ENCODE measurements around the gene MYH11.

The MYH11 gene

DNA sequence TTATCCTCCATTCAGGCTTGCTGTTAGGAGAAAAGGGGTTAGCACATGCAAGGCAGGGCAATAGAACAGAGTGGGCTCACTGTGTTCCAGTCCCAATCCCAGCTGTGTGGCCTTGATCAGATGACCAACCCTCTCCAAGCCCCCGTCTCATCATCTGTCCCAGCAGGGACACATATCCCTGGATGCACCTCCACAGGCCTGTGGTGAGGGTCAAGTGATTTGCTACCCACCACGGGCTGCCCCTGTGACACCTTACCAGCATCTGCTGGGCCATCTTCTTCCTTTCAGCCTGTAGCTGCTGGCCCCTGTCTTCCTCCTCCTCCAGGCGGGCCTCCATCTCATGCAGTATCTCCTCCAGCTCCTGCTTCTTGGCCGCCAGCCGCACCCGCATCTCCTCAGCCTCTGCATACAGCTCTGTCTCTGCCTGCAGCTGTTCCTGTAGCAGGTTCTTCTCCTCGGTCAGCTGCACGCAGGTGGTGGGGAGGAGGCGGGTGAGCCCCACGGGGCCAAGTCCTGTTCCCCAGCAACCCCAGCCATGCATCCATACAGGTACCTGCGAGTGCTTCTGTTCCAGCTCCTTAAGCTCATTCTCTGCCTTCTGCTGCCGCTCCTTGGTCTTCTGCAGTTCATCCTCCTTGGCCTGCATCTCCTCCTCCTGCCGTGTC lies 115.5 kb downstream of the MYH11 start:
- Histone ChIP-seq H3K4me3 (ENCODE audit: low read depth in 1 of 2, low read length in 1 of 2) (no peak overlapping the region), H3K27ac (no peak overlapping the region), H3K4me1 (ENCODE audit: control insufficient read depth in 1 of 2, insufficient read depth in 1 of 2, low read depth in 1 of 2, low read length in 1 of 2) (no peaks in the 10 kb centered on the region), H3K9me3 (no peaks in the 10 kb centered on the region), H3K36me3 (peaks cover 38% of the 10 kb centered on the region), H3K27me3 (no peaks in the 10 kb centered on the region)
- no peak for TF ChIP-seq CTCF (IDR thresholded peaks at IDR 0.05)

DNA sequence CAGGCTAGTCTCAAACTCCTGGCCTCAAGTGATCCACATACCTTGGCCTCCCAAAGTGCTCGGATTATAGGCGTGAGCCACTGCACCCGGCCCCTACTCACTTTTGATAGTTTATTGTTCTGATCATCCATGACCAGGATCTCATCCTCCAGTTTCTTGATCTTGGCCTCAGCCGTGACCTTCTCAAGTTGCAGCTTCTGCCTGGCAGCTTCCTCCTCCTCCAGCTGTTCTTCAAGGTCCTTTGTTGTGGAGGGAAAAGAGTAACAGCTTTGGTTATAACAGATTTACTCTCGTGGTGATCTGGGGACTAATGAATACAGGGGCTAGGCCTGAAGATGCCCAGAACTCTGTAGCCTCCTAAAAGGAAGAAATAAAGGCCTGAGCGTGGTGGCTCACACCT lies 116.9 kb downstream of the MYH11 start:
- no peaks in the 10 kb centered on the region for H3K27me3 ChIP-seq
- H3K9me3 ChIP-seq, result no peaks in the 10 kb centered on the region
- no peak overlapping the region for H3K27ac ChIP-seq
- no peak for TF ChIP-seq CTCF (IDR thresholded peaks at IDR 0.05)
- H3K4me3 ChIP-seq (ENCODE audit: low read depth in 1 of 2, low read length in 1 of 2), result no peak overlapping the region
- peaks cover 52% of the 10 kb centered on the region for H3K36me3 ChIP-seq
- no peaks in the 10 kb centered on the region for H3K4me1 ChIP-seq (ENCODE audit: control insufficient read depth in 1 of 2, insufficient read depth in 1 of 2, low read depth in 1 of 2, low read length in 1 of 2)

GRCh38 chr16:15739464-15739863 lies 117.4 kb downstream of the MYH11 start:
- Histone ChIP-seq H3K4me1 (ENCODE audit: control insufficient read depth in 1 of 2, insufficient read depth in 1 of 2, low read depth in 1 of 2, low read length in 1 of 2) (no peaks in the 10 kb centered on the region), H3K27me3 (no peaks in the 10 kb centered on the region), H3K9me3 (no peaks in the 10 kb centered on the region), H3K4me3 (ENCODE audit: low read depth in 1 of 2, low read length in 1 of 2) (no peak overlapping the region), H3K27ac (no peak overlapping the region), H3K36me3 (peaks cover 57% of the 10 kb centered on the region)
- no peak for TF ChIP-seq CTCF (IDR thresholded peaks at IDR 0.05)

DNA sequence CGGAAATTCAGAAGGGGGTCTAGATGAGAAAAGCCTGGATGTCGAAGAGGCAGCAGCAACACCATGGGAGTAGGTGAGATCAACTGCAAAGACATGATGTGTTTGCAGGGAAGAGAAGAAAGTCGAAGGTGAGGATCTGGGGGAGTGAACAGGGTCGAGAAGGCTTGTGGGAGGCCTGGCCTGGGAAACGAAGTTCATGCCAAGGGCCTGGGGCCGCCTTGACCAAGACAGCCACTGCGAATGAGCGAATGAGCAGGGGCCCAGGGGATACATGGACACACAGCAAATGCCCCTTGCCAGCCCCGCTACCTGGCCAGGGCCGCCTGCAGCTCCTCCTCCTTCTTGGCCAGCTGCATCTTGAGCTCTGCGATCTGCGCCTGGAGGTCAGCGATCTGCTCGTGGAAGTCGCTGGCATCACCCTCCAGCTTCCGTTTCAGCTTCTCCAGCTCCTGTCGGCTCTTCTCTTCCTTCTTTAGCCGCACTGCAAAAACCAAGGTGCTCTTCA lies 119.6 kb downstream of the MYH11 start:
- no peak overlapping the region for H3K27ac ChIP-seq
- H3K9me3 ChIP-seq, result no peaks in the 10 kb centered on the region
- no peaks in the 10 kb centered on the region for H3K4me1 ChIP-seq (ENCODE audit: control insufficient read depth in 1 of 2, insufficient read depth in 1 of 2, low read depth in 1 of 2, low read length in 1 of 2)
- no peak for TF ChIP-seq CTCF (IDR thresholded peaks at IDR 0.05)
- peaks cover 64% of the 10 kb centered on the region for H3K36me3 ChIP-seq
- H3K27me3 ChIP-seq, result no peaks in the 10 kb centered on the region
- no peak overlapping the region for H3K4me3 ChIP-seq (ENCODE audit: low read depth in 1 of 2, low read length in 1 of 2)

DNA sequence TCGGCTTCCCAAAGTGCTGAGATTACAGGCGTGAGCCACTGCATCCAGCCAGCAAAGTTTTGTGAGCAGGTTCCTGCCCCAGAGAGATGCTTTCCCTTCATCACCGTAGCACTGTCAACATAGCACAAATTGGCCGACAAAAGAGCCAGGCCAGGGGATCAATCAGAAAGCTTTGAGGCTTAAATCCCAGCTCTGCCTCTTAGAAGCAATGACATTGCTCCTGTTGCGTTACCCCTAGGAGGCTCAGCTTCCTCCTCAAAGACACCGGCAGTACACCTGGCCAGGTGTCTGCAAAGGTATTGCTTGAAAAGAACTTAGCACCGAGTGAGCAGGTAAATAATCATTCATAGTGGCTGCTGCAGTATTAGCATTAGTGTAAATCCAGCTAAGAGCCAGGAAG lies 120.3 kb downstream of the MYH11 start:
- H3K27me3 ChIP-seq, result no peaks in the 10 kb centered on the region
- no peaks in the 10 kb centered on the region for H3K4me1 ChIP-seq (ENCODE audit: control insufficient read depth in 1 of 2, insufficient read depth in 1 of 2, low read depth in 1 of 2, low read length in 1 of 2)
- no peak for TF ChIP-seq CTCF (IDR thresholded peaks at IDR 0.05)
- peaks cover 64% of the 10 kb centered on the region for H3K36me3 ChIP-seq
- H3K9me3 ChIP-seq, result no peaks in the 10 kb centered on the region
- H3K4me3 ChIP-seq (ENCODE audit: low read depth in 1 of 2, low read length in 1 of 2), result no peak overlapping the region
- no peak overlapping the region for H3K27ac ChIP-seq
